Stomach (tissue), 4 donors: ENCODE data around the gene PDZRN3.

ENCODE experiments used
- CTCF ChIP-seq, 7 experiments: fragments of 450-650 bp in 4 of 7; fragments of 200-600 bp in 3 of 7; sonication (generic) in 3 of 7; IDR thresholded peaks; one replicate each; pipeline ENCODE4 v1.5.1; 2016 to 2019; ENCODE audit warnings: antibody characterized with exemption in 7 of 7, control low read depth in 2 of 7, mild to moderate bottlenecking in 1 of 7
- EP300 ChIP-seq: sonication (generic); formaldehyde crosslinking; IDR thresholded peaks from one replicate; pipeline ENCODE4 v1.6.1; 2017; ENCODE audit warnings: antibody characterized with exemption
- POLR2A ChIP-seq, 4 donors: fragments of 450-650 bp; IDR thresholded peaks; one replicate each; pipeline ENCODE4 v1.6.1; 2016; ENCODE audit warnings: antibody characterized with exemption in 4 of 4, control low read depth in 2 of 4, mild to moderate bottlenecking in 1 of 4, moderate library complexity in 1 of 4

- peak in 2 of 7 experiments; percentile 13 to 22 for TF ChIP-seq CTCF (IDR thresholded peaks at IDR 0.05)
- TF ChIP-seq POLR2A (IDR thresholded peaks at IDR 0.05): no peak
- TF ChIP-seq EP300: no peak
Observed at GRCh38 chr3:73419179-73419803, 205.4 kb downstream of the PDZRN3 start.
